Measurements from ENCODE around the gene EFNA4.
A peak's percentile ranks its signal among the peaks of the same experiment; 100 is the strongest.

The EFNA4 gene

DNA sequence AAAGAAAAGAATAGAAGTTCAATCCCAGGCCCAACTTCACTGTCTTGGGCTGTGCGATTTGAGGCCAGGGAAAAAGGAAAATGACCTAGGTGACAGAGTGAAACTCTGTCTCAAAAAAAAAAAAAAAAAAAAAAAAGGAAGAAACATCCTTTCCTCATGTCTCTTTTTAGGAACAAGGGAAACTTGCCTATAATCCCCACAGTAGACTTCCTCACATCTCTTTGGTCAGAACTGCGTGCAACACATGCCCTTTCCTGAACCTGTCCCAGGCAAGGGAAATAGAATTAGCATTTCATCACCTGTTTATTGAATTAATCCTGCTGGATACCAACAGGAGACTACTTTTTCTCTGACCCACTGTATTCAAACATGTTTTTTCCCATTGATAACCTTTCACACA, 27.6 kb upstream of the EFNA4 start:
- H3K27me3 ChIP-seq (ENCODE audit: low read depth, low read length), result no peaks in the 10 kb centered on the region

DNA sequence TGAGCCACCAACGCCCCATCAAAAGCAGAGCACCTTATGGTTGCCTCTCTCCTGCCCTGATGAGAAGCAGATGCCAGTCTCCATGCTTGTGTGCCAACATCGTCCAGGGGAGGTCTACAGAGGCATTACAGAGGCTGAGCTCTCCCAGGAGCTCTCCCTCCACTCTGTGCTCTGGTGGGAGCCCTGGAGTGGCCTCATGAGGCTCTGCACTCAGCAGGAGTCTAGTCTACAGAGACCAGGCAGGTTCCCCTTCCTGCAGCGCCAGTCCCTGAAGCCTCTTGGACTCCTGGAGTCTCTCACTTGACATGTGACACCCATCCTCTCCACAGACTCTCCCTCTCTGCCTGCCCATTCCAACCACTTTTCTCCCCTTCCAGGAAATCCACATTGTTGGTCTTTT, 26.5 kb upstream of the EFNA4 start:
- Histone ChIP-seq H3K9me3 (ENCODE audit: control insufficient read depth in 1 of 2, low read length in 2 of 2) (no peaks in the 10 kb centered on the region), H3K36me3 (ENCODE audit: control insufficient read depth in 1 of 2, insufficient read depth in 2 of 2, low read length in 2 of 2) (no peaks in the 10 kb centered on the region), H3K27me3 (ENCODE audit: low read depth, low read length) (no peaks in the 10 kb centered on the region), H3K27ac (ENCODE audit: low read length) (no peak overlapping the region), H3K4me1 (ENCODE audit: control insufficient read depth in 1 of 2, insufficient read depth in 2 of 2, low read length in 2 of 2) (peaks cover 0 to 8% of the 10 kb centered on the region in 2 donors), H3K4me3 (ENCODE audit: low read depth in 1 of 2, low read length in 2 of 2) (no peak overlapping the region)

More for the DNA sequence above, 27.6 kb upstream of the EFNA4 start:
- H3K27ac ChIP-seq (ENCODE audit: low read length), result no peak overlapping the region
- peaks cover 0 to 8% of the 10 kb centered on the region in 2 donors for H3K4me1 ChIP-seq (ENCODE audit: control insufficient read depth in 1 of 2, insufficient read depth in 2 of 2, low read length in 2 of 2)
- no peak overlapping the region for H3K4me3 ChIP-seq (ENCODE audit: low read depth in 1 of 2, low read length in 2 of 2)
- no peaks in the 10 kb centered on the region for H3K36me3 ChIP-seq (ENCODE audit: control insufficient read depth in 1 of 2, insufficient read depth in 2 of 2, low read length in 2 of 2)
- H3K9me3 ChIP-seq (ENCODE audit: control insufficient read depth in 1 of 2, low read length in 2 of 2), result no peaks in the 10 kb centered on the region

DNA sequence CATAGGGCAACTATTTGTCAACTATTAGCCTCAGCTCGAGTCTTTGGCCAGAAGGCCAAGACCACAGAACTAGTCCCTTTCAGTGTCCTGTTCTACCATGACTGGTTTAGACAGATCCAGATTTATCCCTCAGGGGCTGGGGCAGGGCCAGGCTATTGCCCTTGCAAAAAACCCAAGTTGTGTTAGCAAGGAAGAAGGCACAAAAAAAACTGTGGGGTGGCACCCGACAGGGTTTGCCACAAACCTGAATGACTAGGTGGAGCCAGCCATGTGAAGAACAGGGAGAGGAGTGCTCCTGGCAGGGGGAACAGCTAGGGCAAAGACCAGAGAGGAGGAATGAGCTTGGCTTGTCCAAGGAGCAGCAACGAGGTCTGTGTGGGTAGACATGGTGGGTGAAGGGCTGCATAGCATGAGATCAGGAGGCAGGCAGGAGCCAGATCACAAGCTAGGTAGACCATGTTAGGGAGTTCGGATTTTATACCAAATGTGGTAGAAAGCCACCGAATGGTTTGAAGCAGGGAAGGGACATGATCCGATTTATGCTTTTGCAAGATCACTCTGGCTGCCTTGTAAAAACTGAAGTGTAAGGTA, 25.6 kb upstream of the EFNA4 start:
- no peaks in the 10 kb centered on the region for H3K9me3 ChIP-seq (ENCODE audit: control insufficient read depth in 1 of 2, low read length in 2 of 2)
- no peak overlapping the region for H3K27ac ChIP-seq (ENCODE audit: low read length)
- H3K4me3 ChIP-seq (ENCODE audit: low read depth in 1 of 2, low read length in 2 of 2), result no peak overlapping the region
- H3K36me3 ChIP-seq (ENCODE audit: control insufficient read depth in 1 of 2, insufficient read depth in 2 of 2, low read length in 2 of 2), result no peaks in the 10 kb centered on the region
- peaks cover 0 to 8% of the 10 kb centered on the region in 2 donors for H3K4me1 ChIP-seq (ENCODE audit: control insufficient read depth in 1 of 2, insufficient read depth in 2 of 2, low read length in 2 of 2)
- H3K27me3 ChIP-seq (ENCODE audit: low read depth, low read length), result no peaks in the 10 kb centered on the region

GRCh38 chr1:155038602-155039307, 24.8 kb upstream of the EFNA4 start:
- H3K4me1 ChIP-seq (ENCODE audit: control insufficient read depth in 1 of 2, insufficient read depth in 2 of 2, low read length in 2 of 2), result peaks cover 0 to 8% of the 10 kb centered on the region in 2 donors
- H3K27ac ChIP-seq (ENCODE audit: low read length), result no peak overlapping the region
- no peaks in the 10 kb centered on the region for H3K27me3 ChIP-seq (ENCODE audit: low read depth, low read length)
- H3K4me3 ChIP-seq (ENCODE audit: low read depth in 1 of 2, low read length in 2 of 2), result no peak overlapping the region
- no peaks in the 10 kb centered on the region for H3K36me3 ChIP-seq (ENCODE audit: control insufficient read depth in 1 of 2, insufficient read depth in 2 of 2, low read length in 2 of 2)
- no peaks in the 10 kb centered on the region for H3K9me3 ChIP-seq (ENCODE audit: control insufficient read depth in 1 of 2, low read length in 2 of 2)

- H3K4me1 ChIP-seq (ENCODE audit: control insufficient read depth in 1 of 2, insufficient read depth in 2 of 2, low read length in 2 of 2), result peaks cover 0 to 8% of the 10 kb centered on the region in 2 donors
- no peaks in the 10 kb centered on the region for H3K9me3 ChIP-seq (ENCODE audit: control insufficient read depth in 1 of 2, low read length in 2 of 2)
- no peak overlapping the region for H3K27ac ChIP-seq (ENCODE audit: low read length)
- no peaks in the 10 kb centered on the region for H3K27me3 ChIP-seq (ENCODE audit: low read depth, low read length)
- H3K36me3 ChIP-seq (ENCODE audit: control insufficient read depth in 1 of 2, insufficient read depth in 2 of 2, low read length in 2 of 2), result no peaks in the 10 kb centered on the region
- no peak overlapping the region for H3K4me3 ChIP-seq (ENCODE audit: low read depth in 1 of 2, low read length in 2 of 2)
Observed at GRCh38 chr1:155039308-155039669, 24.3 kb upstream of the EFNA4 start.

DNA sequence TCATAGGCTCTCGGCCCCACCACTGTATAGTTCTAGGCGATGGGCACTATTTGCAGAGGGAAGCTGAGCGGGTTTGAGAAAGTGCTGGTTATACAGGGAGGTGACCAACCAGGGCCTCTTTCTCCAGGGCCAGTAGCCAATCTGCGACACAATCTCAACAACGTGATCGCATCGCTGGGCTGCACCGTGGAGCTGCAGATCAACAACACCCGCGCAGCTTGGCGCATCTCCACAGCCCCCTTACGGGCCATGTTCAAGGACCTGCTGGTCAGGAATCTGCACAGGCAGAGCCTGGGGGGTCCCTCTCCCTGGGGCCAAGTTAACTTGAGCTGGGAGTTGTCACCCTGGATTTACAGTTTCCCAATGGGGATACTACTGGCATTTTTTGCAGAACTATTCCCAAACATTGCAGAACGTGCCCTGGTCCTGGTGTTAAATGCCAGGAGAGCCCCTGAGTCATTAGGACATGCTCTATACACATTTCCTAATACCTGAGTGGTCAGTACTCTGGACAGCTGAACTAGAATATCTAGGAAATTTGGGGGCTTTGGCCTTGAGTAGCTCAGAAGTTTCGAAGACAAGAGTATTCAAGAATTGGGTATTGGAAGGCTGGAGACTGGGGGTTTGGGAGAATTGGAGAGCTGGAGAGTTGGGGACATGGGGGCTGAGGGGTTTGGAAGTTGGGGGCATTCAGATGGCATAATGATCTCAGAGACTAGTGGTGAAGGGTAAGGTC, 23.0 kb upstream of the EFNA4 start:
- H3K27me3 ChIP-seq (ENCODE audit: low read depth, low read length), result no peaks in the 10 kb centered on the region
- H3K9me3 ChIP-seq (ENCODE audit: control insufficient read depth in 1 of 2, low read length in 2 of 2), result no peaks in the 10 kb centered on the region
- peaks cover 4 to 8% of the 10 kb centered on the region in 2 donors for H3K4me1 ChIP-seq (ENCODE audit: control insufficient read depth in 1 of 2, insufficient read depth in 2 of 2, low read length in 2 of 2)
- no peak overlapping the region for H3K4me3 ChIP-seq (ENCODE audit: low read depth in 1 of 2, low read length in 2 of 2)
- H3K36me3 ChIP-seq (ENCODE audit: control insufficient read depth in 1 of 2, insufficient read depth in 2 of 2, low read length in 2 of 2), result no peaks in the 10 kb centered on the region
- no peak overlapping the region for H3K27ac ChIP-seq (ENCODE audit: low read length)

DNA sequence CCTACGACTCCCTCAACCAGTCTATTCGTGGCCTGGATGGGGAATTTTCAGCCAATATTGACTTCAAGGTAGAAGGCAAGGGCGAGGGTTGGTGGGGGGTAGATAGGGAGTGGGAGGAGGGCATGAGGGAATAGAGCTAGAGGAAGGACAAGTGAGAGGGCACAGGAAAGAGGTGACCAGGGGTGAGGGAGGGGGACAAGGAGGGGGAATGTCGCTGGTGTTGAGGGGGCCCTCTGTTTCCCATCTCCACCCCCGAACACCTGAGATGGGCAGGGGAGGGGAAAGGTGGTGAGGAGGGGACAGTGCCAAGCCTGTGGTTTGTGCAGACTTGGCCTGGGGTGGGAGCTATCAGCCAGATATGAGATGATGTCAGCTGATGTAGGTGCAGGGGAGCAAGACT, 20.8 kb upstream of the EFNA4 start:
- H3K27ac ChIP-seq (ENCODE audit: low read length), result peak overlapping the region; percentile 82
- no peaks in the 10 kb centered on the region for H3K36me3 ChIP-seq (ENCODE audit: control insufficient read depth in 1 of 2, insufficient read depth in 2 of 2, low read length in 2 of 2)
- no peaks in the 10 kb centered on the region for H3K9me3 ChIP-seq (ENCODE audit: control insufficient read depth in 1 of 2, low read length in 2 of 2)
- H3K4me1 ChIP-seq (ENCODE audit: control insufficient read depth in 1 of 2, insufficient read depth in 2 of 2, low read length in 2 of 2), result peaks cover 4 to 7% of the 10 kb centered on the region in 2 donors
- H3K27me3 ChIP-seq (ENCODE audit: low read depth, low read length), result no peaks in the 10 kb centered on the region
- no peak overlapping the region for H3K4me3 ChIP-seq (ENCODE audit: low read depth in 1 of 2, low read length in 2 of 2)

- peaks cover 2 to 4% of the 10 kb centered on the region in 2 donors for H3K4me1 ChIP-seq (ENCODE audit: control insufficient read depth in 1 of 2, insufficient read depth in 2 of 2, low read length in 2 of 2)
- H3K27ac ChIP-seq (ENCODE audit: low read length), result peak overlapping the region; percentile 82
- no peaks in the 10 kb centered on the region for H3K27me3 ChIP-seq (ENCODE audit: low read depth, low read length)
- H3K4me3 ChIP-seq (ENCODE audit: low read depth in 1 of 2, low read length in 2 of 2), result no peak overlapping the region
- no peaks in the 10 kb centered on the region for H3K9me3 ChIP-seq (ENCODE audit: control insufficient read depth in 1 of 2, low read length in 2 of 2)
- H3K36me3 ChIP-seq (ENCODE audit: control insufficient read depth in 1 of 2, insufficient read depth in 2 of 2, low read length in 2 of 2), result no peaks in the 10 kb centered on the region
Observed at GRCh38 chr1:155043301-155043702, 20.2 kb upstream of the EFNA4 start.

DNA sequence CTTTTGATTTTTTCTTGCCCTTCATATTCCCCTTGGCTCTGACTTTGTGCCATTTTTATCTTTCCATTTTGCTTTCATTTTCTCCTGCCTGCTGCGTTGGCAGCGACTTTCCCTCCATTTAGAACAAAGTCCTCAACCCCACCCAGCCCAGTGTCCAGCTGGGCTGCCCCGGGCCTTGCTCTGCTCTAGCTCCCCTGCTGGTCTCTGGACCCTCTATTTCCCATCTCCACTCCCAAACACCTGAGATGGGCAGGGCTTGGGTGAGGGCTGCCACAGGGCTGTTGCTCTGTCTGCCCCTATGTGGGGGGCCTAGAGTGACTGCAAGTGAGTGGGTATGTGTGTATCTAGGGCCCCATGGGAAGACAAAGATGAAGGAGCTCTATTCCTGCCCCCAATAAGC, 19.7 kb upstream of the EFNA4 start:
- Histone ChIP-seq H3K27ac (ENCODE audit: low read length) (peak overlapping the region; percentile 82), H3K36me3 (ENCODE audit: control insufficient read depth in 1 of 2, insufficient read depth in 2 of 2, low read length in 2 of 2) (no peaks in the 10 kb centered on the region), H3K9me3 (ENCODE audit: control insufficient read depth in 1 of 2, low read length in 2 of 2) (no peaks in the 10 kb centered on the region), H3K27me3 (ENCODE audit: low read depth, low read length) (no peaks in the 10 kb centered on the region), H3K4me1 (ENCODE audit: control insufficient read depth in 1 of 2, insufficient read depth in 2 of 2, low read length in 2 of 2) (peaks cover 0 to 4% of the 10 kb centered on the region in 2 donors), H3K4me3 (ENCODE audit: low read depth in 1 of 2, low read length in 2 of 2) (no peak overlapping the region)

DNA sequence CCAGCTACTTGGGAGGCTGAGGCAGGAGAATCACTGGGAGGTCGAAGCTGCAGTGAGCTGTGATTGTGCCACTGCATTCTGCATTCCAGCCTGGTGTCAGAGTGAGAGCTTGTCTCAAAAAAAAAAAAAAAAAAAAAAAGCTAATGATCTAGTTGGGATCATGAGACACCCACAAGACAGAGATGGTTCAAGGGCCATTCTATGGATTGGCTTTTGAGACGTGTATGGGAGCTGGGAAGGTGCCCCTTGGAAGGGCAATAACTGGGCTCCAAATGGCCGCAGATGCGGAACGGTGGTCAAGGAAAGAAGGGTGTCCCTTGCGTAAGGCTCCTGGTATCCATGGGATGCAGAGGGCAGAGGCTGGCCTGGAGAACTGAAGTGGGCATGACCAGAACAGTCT, 19.2 kb upstream of the EFNA4 start:
- Histone ChIP-seq H3K27me3 (ENCODE audit: low read depth, low read length) (no peaks in the 10 kb centered on the region), H3K36me3 (ENCODE audit: control insufficient read depth in 1 of 2, insufficient read depth in 2 of 2, low read length in 2 of 2) (no peaks in the 10 kb centered on the region), H3K9me3 (ENCODE audit: control insufficient read depth in 1 of 2, low read length in 2 of 2) (no peaks in the 10 kb centered on the region), H3K4me3 (ENCODE audit: low read depth in 1 of 2, low read length in 2 of 2) (no peak overlapping the region), H3K4me1 (ENCODE audit: control insufficient read depth in 1 of 2, insufficient read depth in 2 of 2, low read length in 2 of 2) (peaks cover 0 to 5% of the 10 kb centered on the region in 2 donors), H3K27ac (ENCODE audit: low read length) (peak overlapping the region; percentile 82)

DNA sequence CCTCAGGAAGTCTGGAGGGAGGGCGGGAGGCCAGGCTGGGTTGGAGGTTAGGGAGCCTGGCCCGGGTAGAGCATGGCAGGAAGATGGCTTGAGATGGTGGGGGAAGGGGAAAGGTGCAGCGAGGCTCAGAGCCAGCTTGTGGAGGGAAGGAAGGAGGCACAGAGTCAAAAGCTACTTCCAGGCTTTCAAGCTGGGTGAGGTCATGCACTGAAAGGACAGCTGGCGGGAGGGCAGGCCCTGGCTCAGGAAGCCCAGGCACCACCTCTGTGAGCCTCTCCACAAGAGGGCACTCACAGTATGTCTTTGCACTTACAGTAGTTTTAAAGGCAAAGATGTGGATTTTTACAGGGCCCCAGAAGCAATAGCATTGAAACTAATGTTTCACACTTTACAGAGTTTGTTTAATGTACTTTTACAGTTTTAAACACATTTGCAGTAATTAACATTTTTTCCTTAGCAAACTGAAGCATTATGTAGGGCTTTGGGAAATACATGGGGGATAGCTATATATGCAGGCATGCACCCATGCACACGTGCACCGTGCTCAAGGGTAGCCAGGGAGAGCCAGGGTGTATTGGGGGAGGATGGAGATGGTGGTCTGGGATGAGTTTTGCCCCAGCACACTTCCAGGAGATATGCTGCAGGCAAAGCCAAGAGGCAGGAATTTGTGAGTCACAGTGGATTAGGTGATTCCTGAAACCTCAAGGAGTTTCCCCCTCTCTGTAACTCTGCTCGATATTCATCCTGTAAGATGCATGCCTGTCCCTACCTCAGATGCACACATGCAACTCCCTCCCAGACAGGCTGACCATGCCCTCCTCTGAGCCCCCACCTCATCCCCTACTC, 18.5 kb upstream of the EFNA4 start:
- Histone ChIP-seq H3K4me1 (ENCODE audit: control insufficient read depth in 1 of 2, insufficient read depth in 2 of 2, low read length in 2 of 2) (peaks cover 6 to 12% of the 10 kb centered on the region in 2 donors), H3K36me3 (ENCODE audit: control insufficient read depth in 1 of 2, insufficient read depth in 2 of 2, low read length in 2 of 2) (no peaks in the 10 kb centered on the region), H3K4me3 (ENCODE audit: low read depth in 1 of 2, low read length in 2 of 2) (no peak overlapping the region)

More for the DNA sequence above, 18.5 kb upstream of the EFNA4 start:
- Histone ChIP-seq H3K27ac (ENCODE audit: low read length) (peak overlapping the region; percentile 23), H3K9me3 (ENCODE audit: control insufficient read depth in 1 of 2, low read length in 2 of 2) (no peaks in the 10 kb centered on the region), H3K27me3 (ENCODE audit: low read depth, low read length) (no peaks in the 10 kb centered on the region)

All from muscle layer of duodenum (tissue), 2 donors.